Umbilical cord (tissue), 2 donors: ENCODE results near the gene GAN. TPM values are rescaled to one million over a fixed set of nuclear protein-coding genes. Genes with fewer than 3 reads are reported as not detected.

Source experiments
- DNase-seq: peaks from one replicate; pipeline ENCODE4 v3.0.0-alpha.2; 2015; ENCODE audit warnings: low spot score
- total RNA-seq: library from RNA; depleted of rRNA; stranded (reverse); fragments of >200 nt; gene quantifications from one replicate; pipeline ENCODE4 v1.2.3, GENCODE V29; 2014; ENCODE audit warnings: low replicate concordance; ENCODE audit not compliant: insufficient read depth

Gene GAN
- total RNA-seq, 1 donor from 2014 or later: 14.2 TPM

- DNase-seq: no peak
Observed at GRCh38 chr16:81429045-81429521, 114.3 kb downstream of the GAN start.

GRCh38 chr16:81431554-81432353, 117.0 kb downstream of the GAN start:
- DNase-seq: peak; percentile 43

GRCh38 chr16:81432937-81433557, 118.3 kb downstream of the GAN start:
- no peak for DNase-seq

- DNase-seq: peak; percentile 55
Observed at GRCh38 chr16:81435103-81435502, 120.3 kb downstream of the GAN start.

- no peak for DNase-seq
Observed at GRCh38 chr16:81435567-81435966, 120.8 kb downstream of the GAN start.

- no peak for DNase-seq
Observed at GRCh38 chr16:81436386-81436785, 121.6 kb downstream of the GAN start.

- DNase-seq: no peak
Observed at GRCh38 chr16:81437865-81438264, 123.1 kb downstream of the GAN start.

Other genes with a start within 250 kb of the GAN start
- not detected for gene C16orf46, start 237.7 kb upstream of the GAN start, total RNA-seq
- 17.6 TPM for gene GCSH, start 218.6 kb upstream of the GAN start, total RNA-seq
- not detected for gene BCO1, start 76.3 kb upstream of the GAN start, total RNA-seq
- gene CMIP, start 129.8 kb downstream of the GAN start, total RNA-seq: 24.8 TPM